Measurements from ENCODE around the gene RPS5.
A peak's percentile ranks its signal among the peaks of the same experiment; 100 is the strongest.
"Not testable (repeated sequence)": the region's sequence is repeated elsewhere in the genome, so short reads cannot be mapped to it uniquely, and the experiment has no call there.

RPS5 gene

GRCh38 chr19:58403920-58404478 lies 16.9 kb downstream of the RPS5 start:
- not testable (repeated sequence) for DNase-seq (ENCODE audit: low read depth in 1 of 2, low spot score in 1 of 2)

GRCh38 chr19:58406818-58407657 lies 20.0 kb downstream of the RPS5 start:
- DNase-seq (ENCODE audit: low read depth in 1 of 2, low spot score in 1 of 2) = no peak

DNA sequence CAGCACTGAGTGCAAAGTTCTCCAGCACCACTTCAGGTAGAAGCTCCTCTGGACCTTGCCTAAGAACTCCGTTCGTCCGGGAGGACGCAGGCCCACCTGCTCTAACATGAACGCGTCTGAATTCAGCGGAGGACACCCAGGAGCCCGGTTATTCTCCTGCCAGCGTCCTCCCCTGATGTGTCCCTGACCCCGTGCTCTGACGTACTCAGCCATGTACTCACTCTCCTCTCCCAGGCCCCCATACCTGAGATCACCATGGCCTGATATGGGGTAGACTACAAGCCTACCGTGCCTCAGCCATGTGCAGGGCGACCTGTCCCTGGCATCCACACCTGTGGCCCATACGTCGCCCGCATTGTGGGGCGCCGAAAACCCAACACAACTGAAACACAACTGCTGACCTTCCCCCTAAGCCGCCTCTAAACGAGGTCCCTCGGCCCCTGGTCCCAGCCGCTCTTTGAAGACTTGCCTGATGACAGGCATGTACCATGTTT lies 20.6 kb downstream of the RPS5 start:
- DNase-seq (ENCODE audit: low read depth in 1 of 2, low spot score in 1 of 2) = no peak

DNA sequence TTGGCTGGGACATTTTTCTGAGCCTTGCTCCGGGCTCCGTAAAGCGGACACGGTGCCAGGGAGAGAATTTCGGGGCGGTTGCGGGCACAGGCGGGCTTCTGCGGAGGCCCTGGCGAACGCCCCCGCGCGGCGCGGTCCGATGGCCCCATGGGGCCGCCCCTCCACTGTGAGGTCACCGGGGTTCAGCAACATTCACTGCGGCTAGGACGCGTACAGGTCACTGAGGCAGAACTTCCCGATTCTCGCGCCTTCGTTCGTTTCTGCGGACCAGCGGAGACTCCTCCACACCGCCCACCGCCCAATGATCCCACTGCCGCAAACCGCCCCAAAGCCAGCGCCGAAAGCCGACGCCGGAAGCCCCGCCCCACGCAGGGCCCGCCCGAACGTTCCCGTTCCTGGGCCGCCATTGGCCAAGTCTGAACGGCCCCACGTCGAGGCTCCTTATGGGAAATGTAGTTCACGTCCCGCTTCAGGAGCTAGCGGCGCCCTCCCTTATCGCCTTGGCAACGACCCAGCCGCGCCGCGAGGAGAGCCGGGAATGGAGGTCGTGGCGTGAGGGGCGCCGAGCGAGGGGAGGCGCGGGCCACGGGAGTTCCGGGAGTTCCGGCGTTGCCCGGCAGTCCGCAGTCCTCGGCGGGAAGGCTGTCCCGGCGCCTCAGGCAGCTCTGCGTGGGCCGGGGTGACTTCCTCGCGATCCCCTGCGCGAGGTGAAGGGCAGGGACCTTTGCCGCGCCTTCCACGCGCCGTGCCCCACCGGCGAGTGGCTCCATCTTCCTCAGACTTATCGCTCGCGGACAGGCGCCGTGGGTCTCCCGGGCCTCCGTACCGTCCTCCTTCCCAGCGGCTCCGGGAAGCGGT lies 21.3 kb downstream of the RPS5 start, which contains the start of gene ZNF584:
TSS of gene ZNF584 (plus strand) at position 498 of the 858 bp plus-strand sequence. CDS start 499 bp downstream, outside the sequence.
- peak; percentile 81 to 92 for DNase-seq (ENCODE audit: low read depth in 1 of 2, low spot score in 1 of 2)

GRCh38 chr19:58409010-58409790 lies 22.1 kb downstream of the RPS5 start:
- DNase-seq (ENCODE audit: low read depth in 1 of 2, low spot score in 1 of 2) = no peak

- DNase-seq (ENCODE audit: low read depth in 1 of 2, low spot score in 1 of 2) = no peak
Measured at GRCh38 chr19:58416604-58417003, 29.5 kb downstream of the RPS5 start.

GRCh38 chr19:58417071-58417470 lies 30.0 kb downstream of the RPS5 start:
- no peak for DNase-seq (ENCODE audit: low read depth in 1 of 2, low spot score in 1 of 2)

DNA sequence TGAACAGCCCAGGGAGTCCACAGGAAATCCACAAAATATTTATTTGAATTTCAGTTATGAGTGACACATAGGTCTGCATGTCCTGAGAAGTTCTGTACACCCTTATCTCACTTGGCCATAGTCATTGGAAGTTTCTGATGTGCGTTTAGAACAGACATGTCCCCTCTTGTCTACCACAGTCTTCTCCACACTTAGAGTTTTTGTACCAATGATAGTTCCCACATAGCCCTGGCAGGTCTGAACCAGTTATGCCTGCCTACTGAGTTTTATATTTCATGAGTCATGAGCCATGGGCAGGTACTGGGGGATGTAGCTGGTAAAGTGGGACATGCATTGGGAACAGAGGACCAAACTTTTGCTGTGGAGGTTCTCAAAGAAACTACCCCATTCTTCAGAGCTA lies 41.5 kb downstream of the RPS5 start:
- no peak for DNase-seq (ENCODE audit: low read depth in 1 of 2, low spot score in 1 of 2)

DNA sequence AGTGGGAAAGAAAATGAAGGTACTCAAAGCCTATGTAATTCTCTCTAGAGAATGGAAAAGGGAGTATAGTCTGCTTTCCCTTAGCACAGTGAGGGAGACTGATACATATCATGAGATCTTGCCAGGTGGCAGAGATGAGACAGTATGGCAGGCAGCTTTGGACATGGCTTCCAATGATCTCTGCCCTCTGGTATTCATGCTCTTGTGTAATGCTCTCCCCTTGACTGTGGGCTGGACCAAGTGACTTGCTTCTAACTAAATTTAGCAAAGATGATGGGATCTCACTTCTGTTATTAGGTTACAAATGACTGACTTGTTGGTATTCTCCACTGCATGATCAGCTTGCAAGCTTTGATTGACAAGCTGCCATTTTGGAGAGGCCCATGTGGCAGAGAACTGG lies 42.7 kb downstream of the RPS5 start:
- DNase-seq (ENCODE audit: low read depth in 1 of 2, low spot score in 1 of 2) = no peak

DNA sequence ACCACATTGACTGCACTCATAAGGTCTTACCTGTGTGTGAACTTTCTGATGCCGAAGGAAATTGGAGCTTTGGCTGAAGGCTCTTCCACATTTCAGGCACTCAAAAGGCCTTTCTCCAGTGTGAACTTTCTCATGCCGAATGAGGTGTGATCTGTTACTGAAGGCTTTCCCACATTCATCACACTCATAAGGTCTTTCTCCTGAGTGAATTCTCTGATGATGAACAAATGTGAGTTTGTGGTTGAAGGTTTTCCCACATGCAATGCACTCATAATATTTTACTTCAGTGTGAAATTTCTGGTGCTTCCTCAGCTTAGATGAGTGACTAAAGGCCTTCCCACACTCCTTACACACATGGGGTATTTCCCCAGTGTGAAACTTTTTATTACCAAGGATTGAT lies 47.1 kb downstream of the RPS5 start:
- no peak for DNase-seq (ENCODE audit: low read depth in 1 of 2, low spot score in 1 of 2)

- DNase-seq (ENCODE audit: low read depth in 1 of 2, low spot score in 1 of 2) = peak; percentile 83 to 91
Measured at GRCh38 chr19:58439576-58440554, 52.8 kb downstream of the RPS5 start, which contains the start of gene ZNF132. TSS of gene ZNF132 (minus strand) at chr19:58440153. CDS start at chr19:58439821, 332 bp downstream.

DNA sequence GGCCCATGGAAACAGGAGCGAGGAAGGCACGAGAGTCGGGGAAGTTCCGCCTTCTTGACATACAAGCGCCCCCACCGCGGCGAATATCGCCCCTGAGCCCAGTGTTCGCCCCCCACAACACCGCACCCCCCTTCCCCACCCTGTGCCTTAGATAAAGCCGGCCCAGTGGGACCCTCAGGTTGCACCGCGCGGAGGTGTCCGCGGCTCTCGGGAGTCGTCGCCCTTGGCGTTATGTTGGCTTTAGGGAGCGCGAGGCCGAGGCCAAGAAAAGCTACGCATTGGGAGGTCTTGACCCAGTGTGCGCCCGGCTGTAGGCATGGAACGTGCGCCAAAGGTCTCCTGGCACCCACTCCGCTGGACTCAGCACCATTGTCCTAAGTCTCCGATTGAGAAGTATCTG lies 53.5 kb downstream of the RPS5 start:
- no peak for DNase-seq (ENCODE audit: low read depth in 1 of 2, low spot score in 1 of 2)

- DNase-seq (ENCODE audit: low read depth in 1 of 2, low spot score in 1 of 2) = not testable (repeated sequence)
Measured at GRCh38 chr19:58442986-58443385, 55.9 kb downstream of the RPS5 start.
